Naive thymus-derived CD8-positive, alpha-beta T cell (primary cell): ENCODE results near the gene DNAJC7. TPM values are rescaled to one million over a fixed set of nuclear protein-coding genes. Genes with fewer than 3 reads are reported as not detected.

ENCODE experiments used
- ATAC-seq, 2 donors: fragments of 150-1000 bp; cut with Tn5 transposase in 1 of 2; sonication (Bioruptor Pico), chemical (Tn5 transposase) in 1 of 2; 1 replicate in 1 of 2; 2 replicates in 1 of 2; pipeline ENCODE4 v1.10.0; 2021; ENCODE audit warnings: mild to moderate bottlenecking in 2 of 2, moderate library complexity in 2 of 2
- POLR2A ChIA-PET: fragments of 350-600 bp; sonication (Branson Sonifier 250); formaldehyde crosslinking; loops from one replicate; lab custom pipeline; 2021; ENCODE audit warnings: antibody characterized with exemption; lab: Charles Lee
- DNase-seq, 10 donors: peaks; one replicate each; pipeline versions ENCODE4 v3.0.0 to v3.0.0-alpha.2; 2020 to 2022
- H3K27ac Mint-ChIP-seq, 10 donors: one replicate each; pipeline ENCODE4 v1.8.0; 2020 to 2022; ENCODE audit warnings: mild to moderate bottlenecking in 10 of 10, mixed read lengths in 10 of 10, moderate library complexity in 4 of 10, inconsistent platforms in 1 of 10
- H3K27me3 Mint-ChIP-seq, 5 donors: one replicate each; pipeline ENCODE4 v1.8.0; 2021 to 2022; ENCODE audit warnings: mixed read lengths in 5 of 5
- H3K36me3 Mint-ChIP-seq, 3 donors: one replicate each; pipeline ENCODE4 v1.8.0; 2020 to 2022; ENCODE audit warnings: mixed read lengths in 3 of 3, mild to moderate bottlenecking in 2 of 3, inconsistent platforms in 1 of 3
- H3K4me1 Mint-ChIP-seq, 4 donors: one replicate each; pipeline ENCODE4 v1.8.0; 2021 to 2022; ENCODE audit warnings: mixed read lengths in 4 of 4
- H3K4me3 Mint-ChIP-seq, 10 donors: one replicate each; pipeline ENCODE4 v1.8.0; 2020 to 2022; ENCODE audit warnings: mild to moderate bottlenecking in 10 of 10, mixed read lengths in 10 of 10, moderate library complexity in 6 of 10, inconsistent platforms in 1 of 10
- H3K9me3 Mint-ChIP-seq, 9 donors: one replicate each; pipeline ENCODE4 v1.8.0; 2020 to 2022; ENCODE audit warnings: mixed read lengths in 9 of 9, mild to moderate bottlenecking in 3 of 9, inconsistent platforms in 1 of 9, moderate library complexity in 1 of 9
- polyA plus RNA-seq, 3 donors: library from polyadenylated mRNA; unstranded; fragments of 300-500 nt; fragmentation: Illumina TruSeq; gene quantifications; one replicate each; pipeline ENCODE4 v1.2.3, GENCODE V29; 2021
- total RNA-seq, 8 experiments: library from RNA in 2 of 8; stranded (reverse) in 2 of 8; gene quantifications; one replicate each; pipeline ENCODE4 v1.2.3 and lab custom pipeline; 2021 to 2026

The DNAJC7 gene
- total and polyA plus RNA-seq, 5 experiments from 2014 or later = 63.6 to 129 (median 70.1) TPM

DNA sequence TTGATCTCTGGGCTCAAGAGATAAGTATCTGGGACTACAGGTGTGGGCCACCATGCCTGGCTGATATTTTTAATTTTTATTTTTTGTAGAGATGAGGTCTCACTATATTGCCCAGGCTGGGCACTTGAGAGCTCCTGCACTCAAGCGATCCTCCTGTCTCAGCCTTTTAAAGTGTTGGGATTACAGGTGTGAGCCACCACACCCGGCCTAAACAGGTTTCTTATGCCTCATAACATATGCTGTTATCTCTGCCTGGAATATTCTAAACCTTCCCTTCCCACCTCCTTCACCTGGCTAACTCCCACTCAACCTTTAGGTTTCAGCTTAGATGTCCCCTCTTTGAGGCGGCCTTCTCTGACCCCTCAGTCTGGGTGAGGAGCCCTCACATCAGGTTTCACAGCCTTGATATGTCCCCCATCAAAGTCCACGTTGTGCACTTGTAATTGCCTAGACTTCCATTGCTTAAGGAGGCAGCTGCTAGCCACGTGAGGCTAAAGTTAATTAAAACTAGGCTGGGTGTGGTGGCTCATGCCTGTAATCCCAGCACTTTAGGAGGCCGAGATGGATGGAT lies 59.3 kb downstream of the DNAJC7 start:
- Mint-ChIP-seq H3K9me3 (no peaks in the 10 kb centered on the region), H3K4me1 (peaks cover 0 to 4% (median 2%) of the 10 kb centered on the region in 4 donors), H3K36me3 (no peaks in the 10 kb centered on the region), H3K27ac (no peak overlapping the region), H3K4me3 (no peak overlapping the region), H3K27me3 (no peaks in the 10 kb centered on the region)
- no peak for DNase-seq
- no peak for ATAC-seq
- POLR2A ChIA-PET = interaction anchor here (0.7 kb wide), 1 partner anchor 401 kb away, joined by 3 read pairs; no protein-coding TSS in a partner anchor

DNA sequence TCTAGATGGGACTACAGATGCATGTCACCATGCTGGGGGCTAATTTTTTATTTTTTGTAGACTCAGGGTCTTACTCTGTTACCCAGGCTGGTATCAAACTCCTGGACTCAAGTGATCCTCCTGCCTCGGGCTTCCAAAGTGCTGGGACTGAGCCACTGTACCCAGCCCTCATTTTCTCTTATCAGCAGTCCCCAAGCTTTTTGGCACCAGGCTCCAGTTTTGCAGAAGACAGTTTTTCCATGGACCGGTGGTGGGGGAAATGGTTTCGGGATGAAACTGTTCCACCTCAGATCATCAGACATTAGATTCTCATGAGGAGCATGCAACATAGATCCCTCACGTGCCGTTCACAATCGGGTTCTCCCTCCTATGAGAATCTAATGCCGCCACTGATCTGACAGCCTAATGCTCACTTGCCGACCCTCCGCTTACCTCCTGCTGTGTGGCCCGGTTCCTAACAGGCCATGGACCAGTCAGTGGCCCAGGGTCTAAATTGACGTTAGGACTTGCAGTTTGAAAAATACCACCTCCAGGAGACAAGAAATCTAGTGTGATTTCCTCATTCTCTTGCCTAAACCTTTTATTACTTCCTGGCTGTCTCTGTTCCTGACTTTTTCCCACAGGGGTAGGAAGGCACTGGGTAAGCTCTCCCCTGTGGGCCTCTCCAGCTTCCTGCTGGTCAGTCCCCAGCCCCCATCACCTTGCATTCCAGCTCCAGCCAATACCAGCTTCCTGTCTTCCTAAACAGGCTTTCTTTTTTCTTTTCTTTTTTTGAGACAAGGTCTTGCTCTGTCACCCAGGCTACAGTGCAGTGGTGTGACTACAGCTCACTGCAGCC lies 60.0 kb downstream of the DNAJC7 start:
- Mint-ChIP-seq H3K36me3 (no peaks in the 10 kb centered on the region), H3K27me3 (no peaks in the 10 kb centered on the region), H3K27ac (no peak overlapping the region), H3K4me3 (no peak overlapping the region), H3K4me1 (no peaks in the 10 kb centered on the region), H3K9me3 (no peaks in the 10 kb centered on the region)
- ATAC-seq = no peak
- no peak for DNase-seq
- POLR2A ChIA-PET = no interaction called here

DNA sequence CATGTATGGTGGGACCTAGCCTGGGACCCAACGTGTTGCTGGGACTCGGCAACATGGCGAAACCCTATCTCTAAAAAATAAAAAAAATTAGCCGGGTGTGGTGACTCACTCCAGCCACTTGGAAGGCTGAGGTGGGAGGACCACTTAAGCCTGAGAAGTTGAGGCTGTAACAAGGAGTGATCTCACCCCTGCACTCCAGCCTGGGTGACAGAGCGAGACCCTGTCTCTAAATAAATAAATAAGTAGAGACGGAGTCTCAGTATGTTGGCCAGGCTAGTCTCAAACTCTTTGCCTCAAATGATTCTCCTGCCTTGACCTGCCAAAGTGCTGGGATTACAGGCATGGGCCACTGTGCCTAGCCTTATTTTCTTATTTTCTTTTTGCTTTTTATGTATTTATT lies 60.7 kb downstream of the DNAJC7 start:
- no peaks in the 10 kb centered on the region for H3K9me3 Mint-ChIP-seq
- H3K27me3 Mint-ChIP-seq = no peaks in the 10 kb centered on the region
- DNase-seq (no peak), ATAC-seq (no peak)
- H3K4me3 Mint-ChIP-seq = no peak overlapping the region
- H3K4me1 Mint-ChIP-seq = no peaks in the 10 kb centered on the region
- peak overlapping the region in 1 of 10 donors; percentile 15 for H3K27ac Mint-ChIP-seq
- no peaks in the 10 kb centered on the region for H3K36me3 Mint-ChIP-seq
- POLR2A ChIA-PET = no interaction called here

DNA sequence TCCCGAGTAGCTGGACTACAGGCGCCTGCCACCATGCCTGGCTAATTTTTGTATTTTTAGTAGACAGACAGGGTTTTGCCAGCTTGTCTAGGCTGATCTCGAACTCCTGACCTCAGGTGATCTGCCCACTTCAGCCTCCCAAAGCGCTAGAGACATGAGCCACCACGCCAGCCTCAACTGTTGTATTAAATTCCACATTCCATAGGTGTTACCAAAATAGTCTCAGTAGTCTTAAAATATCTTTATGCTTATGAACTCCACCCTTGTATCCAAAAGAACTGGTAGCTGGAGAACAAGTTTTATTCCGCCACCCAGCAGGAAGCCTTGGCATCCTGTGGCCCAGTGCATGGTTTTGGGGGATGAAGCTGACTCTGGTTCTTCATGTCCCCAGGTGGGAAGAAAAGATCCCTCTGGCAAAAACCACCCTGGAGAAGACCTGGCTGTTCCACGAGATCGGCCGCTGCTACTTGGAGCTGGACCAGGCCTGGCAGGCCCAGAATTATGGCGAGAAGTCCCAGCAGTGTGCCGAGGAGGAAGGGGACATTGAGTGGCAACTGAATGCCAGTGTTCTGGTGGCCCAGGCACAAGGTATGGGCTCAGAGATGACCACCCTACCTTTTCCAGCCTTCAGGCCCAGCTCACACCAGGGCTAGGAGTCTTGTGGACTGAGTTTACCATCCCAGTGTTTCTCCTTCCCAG lies 68.3 kb downstream of the DNAJC7 start:
- no peaks in the 10 kb centered on the region for H3K4me1 Mint-ChIP-seq
- H3K4me3 Mint-ChIP-seq = no peak overlapping the region
- ATAC-seq (no peak), DNase-seq (no peak)
- H3K27me3 Mint-ChIP-seq = no peaks in the 10 kb centered on the region
- POLR2A ChIA-PET = interaction anchor here (1.3 kb wide), 1 partner anchor 9 kb away, joined by 4 read pairs; no protein-coding TSS in a partner anchor
- H3K9me3 Mint-ChIP-seq = no peaks in the 10 kb centered on the region
- no peak overlapping the region for H3K27ac Mint-ChIP-seq
- H3K36me3 Mint-ChIP-seq = no peaks in the 10 kb centered on the region

DNA sequence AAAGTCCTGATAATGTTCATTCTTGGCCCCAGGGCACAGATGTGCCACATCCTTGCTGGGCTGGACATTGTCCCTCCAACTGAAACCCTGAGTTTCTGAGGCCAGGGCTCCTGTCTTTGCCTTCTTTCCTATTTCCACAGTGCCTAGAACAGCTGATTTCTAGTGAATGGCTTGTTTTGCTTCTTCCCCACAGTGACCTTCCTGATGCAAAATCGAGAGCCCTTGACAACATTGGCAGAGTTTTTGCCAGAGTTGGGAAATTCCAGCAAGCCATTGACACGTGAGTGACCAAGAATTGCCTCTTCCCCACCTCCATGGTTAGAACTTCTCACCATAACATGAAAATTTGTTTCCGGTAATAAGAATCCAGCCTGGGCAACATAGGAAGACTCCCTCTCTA lies 72.3 kb downstream of the DNAJC7 start:
- no peak for ATAC-seq
- no peak for DNase-seq
- Mint-ChIP-seq H3K36me3 (no peaks in the 10 kb centered on the region), H3K4me1 (peaks cover 0 to 4% (median 0%) of the 10 kb centered on the region in 4 donors), H3K27ac (no peak overlapping the region), H3K27me3 (peaks cover 0 to 5% (median 0%) of the 10 kb centered on the region in 5 donors), H3K4me3 (no peak overlapping the region), H3K9me3 (no peaks in the 10 kb centered on the region)
- POLR2A ChIA-PET = interaction anchor here (0.7 kb wide), 1 partner anchor 9 kb away, joined by 4 read pairs; no protein-coding TSS in a partner anchor

DNA sequence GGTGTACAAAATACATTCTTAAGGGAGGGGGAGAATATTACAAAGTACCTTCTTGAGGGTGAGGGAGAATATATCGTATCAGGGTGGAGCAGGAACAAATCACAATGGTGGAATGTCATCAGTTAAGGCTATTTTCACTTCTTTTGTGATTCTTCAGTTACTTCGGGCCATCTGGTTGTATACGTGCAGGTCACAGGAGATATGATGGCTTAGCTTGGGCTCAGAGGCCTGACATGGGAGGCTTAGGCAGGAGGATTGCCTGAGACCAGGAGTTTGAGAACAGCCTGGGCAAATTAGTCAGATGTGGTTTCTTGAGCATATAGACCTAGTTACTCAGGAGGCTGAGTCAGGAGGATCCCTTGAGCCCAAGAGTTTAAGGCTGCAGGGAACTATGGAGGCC lies 73.7 kb downstream of the DNAJC7 start:
- Mint-ChIP-seq H3K4me3 (no peak overlapping the region), H3K27ac (peak overlapping the region in 2 of 10 donors; percentile 41 to 54)
- POLR2A ChIA-PET = no interaction called here

DNA sequence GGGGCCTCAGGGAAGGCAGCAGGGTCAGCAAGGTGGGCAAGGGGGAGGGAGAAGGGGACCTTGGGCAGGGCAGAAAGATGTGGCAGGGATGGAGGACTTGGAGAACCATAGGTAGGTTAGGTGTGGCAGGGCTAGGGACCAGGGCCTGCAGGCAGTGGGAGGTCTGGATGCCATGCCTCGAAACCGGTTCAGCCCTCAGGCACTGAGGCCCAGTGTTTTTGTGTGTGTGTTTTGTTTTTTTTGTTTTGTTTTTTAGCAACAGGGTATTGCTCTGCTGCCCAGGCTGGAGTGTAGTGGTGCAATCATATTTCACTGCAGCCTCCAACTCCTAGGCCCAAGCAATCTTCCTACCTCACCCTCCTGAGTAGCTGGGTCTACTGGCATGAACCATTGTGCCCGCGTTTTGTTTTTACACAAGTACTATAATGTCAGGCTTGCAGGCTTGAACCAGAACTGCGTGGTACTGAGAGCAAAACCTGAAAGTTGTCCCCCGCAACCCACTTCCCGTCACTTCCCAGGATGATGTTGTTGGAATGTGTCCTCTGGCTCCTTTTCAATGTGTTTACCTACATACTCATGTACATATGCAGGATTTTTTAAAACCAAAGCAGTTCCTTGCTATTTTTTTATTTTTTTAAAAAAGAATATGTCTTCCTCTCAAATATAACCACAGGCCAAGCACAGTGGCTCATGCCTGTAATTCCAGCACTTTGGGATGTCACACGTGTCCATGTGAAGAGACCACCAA lies 74.4 kb downstream of the DNAJC7 start:
- ATAC-seq = no peak
- Mint-ChIP-seq H3K27me3 (peaks cover 0 to 5% (median 0%) of the 10 kb centered on the region in 5 donors), H3K4me3 (no peak overlapping the region), H3K4me1 (peaks cover 0 to 4% (median 0%) of the 10 kb centered on the region in 4 donors), H3K9me3 (no peaks in the 10 kb centered on the region), H3K36me3 (no peaks in the 10 kb centered on the region), H3K27ac (peak overlapping the region in 2 of 10 donors; percentile 41 to 54)
- POLR2A ChIA-PET = no interaction called here
- DNase-seq = no peak

More for the DNA sequence above, 73.7 kb downstream of the DNAJC7 start:
- no peaks in the 10 kb centered on the region for H3K9me3 Mint-ChIP-seq
- H3K4me1 Mint-ChIP-seq = peaks cover 0 to 4% (median 0%) of the 10 kb centered on the region in 4 donors
- no peaks in the 10 kb centered on the region for H3K36me3 Mint-ChIP-seq
- DNase-seq = no peak
- H3K27me3 Mint-ChIP-seq = peaks cover 0 to 5% (median 0%) of the 10 kb centered on the region in 5 donors
- ATAC-seq = no peak

DNA sequence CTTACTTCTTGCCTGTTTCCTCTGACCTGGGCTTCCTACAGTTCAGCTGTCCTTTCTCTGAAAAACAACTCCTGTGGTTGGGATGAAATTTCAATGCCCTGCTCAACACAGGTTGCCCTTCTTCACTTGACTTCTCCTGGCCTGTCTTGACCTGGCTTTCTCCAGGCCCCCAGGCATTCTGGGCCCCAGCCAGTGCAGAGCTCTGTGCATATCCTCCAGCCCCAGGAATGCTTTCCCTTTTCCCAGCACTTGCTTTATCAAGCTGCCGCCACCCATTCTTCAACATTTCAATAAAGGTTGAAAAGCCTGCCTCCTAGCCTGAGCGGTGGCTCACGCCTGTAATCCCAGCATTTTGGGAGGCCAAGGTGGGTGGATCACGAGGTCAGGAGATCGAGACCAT lies 76.1 kb downstream of the DNAJC7 start:
- peaks cover 0 to 5% (median 0%) of the 10 kb centered on the region in 5 donors for H3K27me3 Mint-ChIP-seq
- H3K9me3 Mint-ChIP-seq = no peaks in the 10 kb centered on the region
- H3K27ac Mint-ChIP-seq = peak overlapping the region in 2 of 10 donors; percentile 49 to 58
- DNase-seq (no peak), ATAC-seq (no peak)
- peaks cover 0 to 4% (median 0%) of the 10 kb centered on the region in 4 donors for H3K4me1 Mint-ChIP-seq
- H3K4me3 Mint-ChIP-seq = no peak overlapping the region
- POLR2A ChIA-PET = interaction anchor here (0.9 kb wide), 1 partner anchor 77 kb away, joined by 6 read pairs; no protein-coding TSS in a partner anchor
- H3K36me3 Mint-ChIP-seq = no peaks in the 10 kb centered on the region

DNA sequence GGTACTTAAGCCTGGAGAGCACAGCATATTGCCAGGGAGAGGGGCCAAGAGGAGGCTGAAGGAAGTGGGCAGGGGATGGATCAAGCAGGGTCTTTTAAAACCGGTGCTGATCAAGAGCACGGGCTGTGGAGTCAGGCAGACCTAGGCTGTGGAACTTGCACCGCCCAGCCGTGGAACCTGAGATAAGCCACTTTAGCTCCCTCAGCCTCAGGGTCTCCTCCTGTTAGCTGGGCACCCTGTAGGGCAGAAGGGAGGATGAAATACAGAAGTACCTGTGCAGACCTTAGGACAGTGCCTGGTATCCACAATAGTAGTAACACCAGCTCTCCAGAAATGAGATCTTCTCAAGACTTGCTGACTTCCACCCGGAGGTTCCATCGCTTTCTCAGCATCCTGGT lies 77.5 kb downstream of the DNAJC7 start:
- H3K4me1 Mint-ChIP-seq = peaks cover 0 to 4% (median 0%) of the 10 kb centered on the region in 4 donors
- no peak for DNase-seq
- no peak overlapping the region for H3K27ac Mint-ChIP-seq
- POLR2A ChIA-PET = interaction anchor here (1.3 kb wide), 1 partner anchor 10 kb away, joined by 4 read pairs; no protein-coding TSS in a partner anchor
- no peak overlapping the region for H3K4me3 Mint-ChIP-seq
- H3K9me3 Mint-ChIP-seq = no peaks in the 10 kb centered on the region
- no peak for ATAC-seq
- H3K27me3 Mint-ChIP-seq = peaks cover 0 to 5% (median 0%) of the 10 kb centered on the region in 5 donors
- H3K36me3 Mint-ChIP-seq = no peaks in the 10 kb centered on the region

DNA sequence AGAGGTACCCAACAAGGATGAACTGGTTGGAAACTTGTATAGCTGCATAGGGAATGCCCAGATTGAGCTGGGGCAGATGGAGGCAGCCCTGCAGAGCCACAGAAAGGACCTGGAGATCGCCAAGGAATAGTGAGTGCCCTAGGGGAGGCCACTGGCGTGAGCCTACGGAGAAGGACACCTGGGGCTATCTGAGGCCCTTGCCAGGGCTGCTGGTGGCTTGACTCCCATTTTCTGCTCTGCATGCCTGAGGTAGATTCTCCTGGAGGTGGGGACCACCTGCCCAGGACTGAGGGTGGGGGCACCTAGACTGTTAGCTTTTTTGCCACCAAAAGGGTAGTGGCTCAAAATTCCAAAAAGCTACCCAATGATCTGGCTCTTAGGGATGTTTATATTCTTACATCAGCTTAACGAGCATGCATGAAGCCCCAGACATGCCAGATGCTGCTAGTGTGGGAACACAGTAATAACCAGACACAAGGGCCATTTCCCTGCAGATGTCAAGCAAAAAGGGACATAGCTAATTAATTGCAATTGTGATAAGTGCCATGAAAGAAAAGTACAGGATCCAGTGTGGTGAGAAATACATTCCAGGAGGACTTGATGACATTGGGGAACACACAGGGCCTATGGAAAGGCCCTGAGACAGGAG lies 78.1 kb downstream of the DNAJC7 start:
- peaks cover 0 to 5% (median 0%) of the 10 kb centered on the region in 5 donors for H3K27me3 Mint-ChIP-seq
- no peak overlapping the region for H3K27ac Mint-ChIP-seq
- H3K4me3 Mint-ChIP-seq = no peak overlapping the region
- ATAC-seq = no peak
- no peaks in the 10 kb centered on the region for H3K36me3 Mint-ChIP-seq
- no peak for DNase-seq
- no peaks in the 10 kb centered on the region for H3K9me3 Mint-ChIP-seq
- POLR2A ChIA-PET = interaction anchor here (1.3 kb wide), 1 partner anchor 10 kb away, joined by 4 read pairs; no protein-coding TSS in a partner anchor
- H3K4me1 Mint-ChIP-seq = peaks cover 0 to 4% (median 0%) of the 10 kb centered on the region in 4 donors

DNA sequence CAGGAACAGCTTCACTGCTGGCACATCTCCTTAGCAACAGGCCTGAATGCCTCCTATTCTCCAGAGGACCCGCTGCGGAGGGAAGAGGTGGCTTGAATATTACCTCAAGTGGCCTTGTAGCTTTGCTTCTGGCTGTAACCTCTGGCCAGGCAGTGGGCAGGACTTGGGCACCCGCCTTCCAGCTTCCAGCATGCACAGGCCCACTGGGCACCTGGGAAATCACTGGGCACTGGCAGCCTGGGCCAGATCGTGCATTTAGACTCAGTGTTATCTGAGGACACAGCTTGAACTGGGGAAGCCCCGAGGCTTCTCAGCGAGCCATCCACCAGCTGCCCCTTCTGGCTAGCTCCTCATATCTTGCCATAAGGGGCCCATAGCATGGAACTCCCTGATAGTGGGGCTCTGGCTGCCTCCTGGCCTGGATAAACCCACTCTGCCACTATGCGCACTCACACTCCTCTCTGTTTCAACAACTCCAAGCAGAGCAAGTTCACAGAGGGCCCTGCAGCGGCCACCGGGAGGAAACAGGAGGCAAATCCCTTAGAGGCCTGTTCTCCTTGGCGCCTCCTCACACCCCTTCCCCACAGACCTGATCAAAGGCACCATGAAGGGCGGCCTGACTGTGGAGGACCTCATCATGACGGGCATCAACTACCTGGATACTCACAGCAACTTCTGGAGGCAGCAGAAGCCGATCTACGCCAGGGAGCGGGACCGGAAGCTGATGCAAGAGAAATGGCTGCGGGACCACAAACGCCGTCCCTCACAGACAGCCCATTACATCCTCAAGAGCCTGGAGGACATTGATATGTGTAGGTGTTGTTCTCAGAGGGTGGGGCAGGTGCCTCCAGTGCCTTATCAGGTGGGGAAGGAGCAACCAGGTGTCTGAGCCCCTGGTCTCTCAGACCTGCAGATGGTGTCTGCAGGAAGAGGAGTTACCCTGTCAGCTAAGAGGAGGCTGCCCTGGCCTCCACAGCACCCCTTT lies 79.0 kb downstream of the DNAJC7 start:
- Mint-ChIP-seq H3K27me3 (peaks cover 0 to 5% (median 0%) of the 10 kb centered on the region in 5 donors), H3K4me1 (peaks cover 0 to 4% (median 0%) of the 10 kb centered on the region in 4 donors), H3K27ac (no peak overlapping the region), H3K9me3 (no peaks in the 10 kb centered on the region), H3K36me3 (no peaks in the 10 kb centered on the region), H3K4me3 (no peak overlapping the region)
- no peak for ATAC-seq
- DNase-seq = no peak
- POLR2A ChIA-PET = no interaction called here
